CD14-positive monocyte (primary cell): ENCODE measurements around the gene MED14. TPM values are rescaled to one million over a fixed set of nuclear protein-coding genes. Genes with fewer than 3 reads are reported as not detected.

ENCODE experiments used
- DNase-seq, 3 donors: peaks; one replicate each; pipeline ENCODE4 v3.0.0-alpha.2; 2011 to 2022
- H2AFZ ChIP-seq: 2 replicates; pipeline ENCODE4 v1.6.0; 2012; ENCODE audit warnings: mild to moderate bottlenecking, low read depth, low read length, inconsistent platforms; ENCODE audit not compliant: insufficient read depth, poor library complexity, severe bottlenecking
- H3K27ac ChIP-seq, 2 donors: 1 replicate in 1 of 2; 2 replicates in 1 of 2; pipeline ENCODE4 v1.5.1; 2012 to 2013; ENCODE audit warnings: low read length in 2 of 2, control low read depth in 1 of 2, inconsistent platforms in 1 of 2, low read depth in 1 of 2, mild to moderate bottlenecking in 1 of 2
- H3K27me3 ChIP-seq, 2 donors: one replicate each; pipeline versions ENCODE4 v1.6.0 to v1.6.1; 2011 to 2013; ENCODE audit warnings: low read length in 2 of 2; ENCODE audit not compliant: control insufficient read depth in 2 of 2, insufficient read depth in 2 of 2
- H3K36me3 ChIP-seq, 2 donors: replicated peaks in 1 of 2; 1 replicate in 1 of 2; 2 replicates in 1 of 2; pipeline versions ENCODE4 v1.5.1 to v1.6.1; 2012 to 2013; ENCODE audit warnings: low read length in 2 of 2, control low read depth in 1 of 2, inconsistent platforms in 1 of 2, mild to moderate bottlenecking in 1 of 2; ENCODE audit not compliant: insufficient read depth in 2 of 2, control insufficient read depth in 1 of 2
- H3K4me1 ChIP-seq, 2 donors: 1 replicate in 1 of 2; 2 replicates in 1 of 2; pipeline versions ENCODE4 v1.5.1 to v1.6.1; 2012 to 2013; ENCODE audit warnings: low read length in 2 of 2, control low read depth in 1 of 2, inconsistent platforms in 1 of 2, mild to moderate bottlenecking in 1 of 2, moderate library complexity in 1 of 2; ENCODE audit not compliant: insufficient read depth in 2 of 2, control insufficient read depth in 1 of 2
- H3K4me2 ChIP-seq: replicated peaks from 2 replicates; pipeline ENCODE3; 2012; ENCODE audit warnings: low read length, moderate library complexity, mild to moderate bottlenecking; ENCODE audit not compliant: poor library complexity, severe bottlenecking; ENCODE audit errors: extremely low read depth
- H3K4me3 ChIP-seq, 3 experiments: fragments of 200-600 bp in 1 of 3; sonication (generic) in 1 of 3; replicated peaks in 1 of 3; 1 replicate in 2 of 3; 2 replicates in 1 of 3; pipeline ENCODE4 v1.5.1; 2011 to 2013; ENCODE audit warnings: low read length in 3 of 3, mild to moderate bottlenecking in 3 of 3, control low read depth in 2 of 3, low read depth in 2 of 3, inconsistent platforms in 1 of 3, moderate library complexity in 1 of 3
- H3K79me2 ChIP-seq: 2 replicates; pipeline ENCODE4 v1.6.0; 2012; ENCODE audit warnings: mild to moderate bottlenecking, control low read depth, inconsistent platforms, low read length, moderate library complexity; ENCODE audit not compliant: insufficient read depth
- H3K9ac ChIP-seq: 2 replicates; pipeline ENCODE4 v1.6.0; 2017; ENCODE audit warnings: low read length, mild to moderate bottlenecking; ENCODE audit not compliant: insufficient read depth, poor library complexity, severe bottlenecking
- H3K9me3 ChIP-seq, 2 donors: replicated peaks in 1 of 2; 1 replicate in 1 of 2; 2 replicates in 1 of 2; pipeline versions ENCODE4 v1.5.1 to v1.6.1; 2012 to 2013; ENCODE audit warnings: low read length in 2 of 2, control low read depth in 1 of 2; ENCODE audit not compliant: control insufficient read depth in 1 of 2, insufficient read depth in 1 of 2
- H4K20me1 ChIP-seq: 2 replicates; pipeline ENCODE4 v1.6.0; 2012; ENCODE audit warnings: mild to moderate bottlenecking, low read length, control low read depth, moderate library complexity; ENCODE audit not compliant: insufficient read depth
- H3K27ac Mint-ChIP-seq, 7 donors: one replicate each; pipeline ENCODE4 v1.8.0; 2020; ENCODE audit warnings: mild to moderate bottlenecking in 7 of 7, mixed read lengths in 7 of 7, moderate library complexity in 6 of 7, inconsistent platforms in 2 of 7
- H3K27me3 Mint-ChIP-seq, 3 donors: one replicate each; pipeline ENCODE4 v1.8.0; 2021 to 2022; ENCODE audit warnings: low read depth in 3 of 3, mild to moderate bottlenecking in 3 of 3, mixed read lengths in 3 of 3, moderate library complexity in 3 of 3, inconsistent platforms in 1 of 3
- H3K36me3 Mint-ChIP-seq, 2 donors: one replicate each; pipeline ENCODE4 v1.8.0; 2020; ENCODE audit warnings: mixed read lengths in 2 of 2, inconsistent platforms in 1 of 2, mild to moderate bottlenecking in 1 of 2
- H3K4me1 Mint-ChIP-seq: one replicate; pipeline ENCODE4 v1.8.0; 2020; ENCODE audit warnings: mild to moderate bottlenecking, mixed read lengths
- H3K4me3 Mint-ChIP-seq, 2 donors: one replicate each; pipeline ENCODE4 v1.8.0; 2020; ENCODE audit warnings: mild to moderate bottlenecking in 2 of 2, mixed read lengths in 2 of 2, moderate library complexity in 1 of 2
- H3K9me3 Mint-ChIP-seq, 7 donors: one replicate each; pipeline ENCODE4 v1.8.0; 2020 to 2022; ENCODE audit warnings: mixed read lengths in 7 of 7, mild to moderate bottlenecking in 6 of 7, moderate library complexity in 6 of 7, inconsistent platforms in 2 of 7
- CTCF ChIP-seq: fragments of 200-600 bp; IDR thresholded peaks from one replicate; pipeline ENCODE4 v1.8.0; 2022; ENCODE audit warnings: antibody characterized with exemption, mild to moderate bottlenecking
- WGBS: methylation state at CpG from one replicate; pipeline ENCODE4 v1.1.5; 2013; ENCODE audit warnings: missing lambda C conversion rate; ENCODE audit not compliant: insufficient coverage; 5-methylcytosine and 5-hydroxymethylcytosine counted together
- intact Hi-C, 2 donors: fragments of 100-400 bp; cut with micrococcal nuclease; formaldehyde crosslinking; loops; one replicate each; pipeline versions ENCODE4 v1.15.0 to v1.15.1; 2023
- polyA plus RNA-seq, 3 donors: library from polyadenylated mRNA; depleted of rRNA in 1 of 3; unstranded in 2 of 3; stranded (reverse) in 1 of 3; fragments of 300-500 nt in 2 of 3; fragments of >200 nt in 1 of 3; fragmentation: Illumina TruSeq in 2 of 3; gene quantifications; 1 replicate in 2 of 3; 2 replicates in 1 of 3; pipeline ENCODE4 v1.2.3, GENCODE V29; 2012 to 2021

The MED14 gene
- polyA plus RNA-seq, 3 donors, result 3.6 to 20.4 (median 6.8) TPM

- no peaks in the 10 kb centered on the region for H3K79me2 ChIP-seq
- no peak overlapping the region for H3K27ac Mint-ChIP-seq
- no peaks in the 10 kb centered on the region for H3K4me1 Mint-ChIP-seq
- H3K4me3 Mint-ChIP-seq, result no peak overlapping the region
- H3K36me3 Mint-ChIP-seq, result peaks cover 59 to 78% of the 10 kb centered on the region in 2 donors
- peaks cover 68 to 87% of the 10 kb centered on the region in 2 donors for H3K36me3 ChIP-seq
- peaks cover 0 to 37% (median 0%) of the 10 kb centered on the region in 3 donors for H3K27me3 Mint-ChIP-seq
- 83% methylated on average over 1 of the region's 6 CpGs for WGBS
- peaks cover 6% of the 10 kb centered on the region for H4K20me1 ChIP-seq
- H3K27ac ChIP-seq, result no peak overlapping the region
- H3K9ac ChIP-seq, result no peak overlapping the region
- H3K4me2 ChIP-seq, result no peak overlapping the region
- no peak overlapping the region for H2AFZ ChIP-seq
- H3K27me3 ChIP-seq, result peaks cover 0 to 36% of the 10 kb centered on the region in 2 donors
- H3K9me3 ChIP-seq, result no peaks in the 10 kb centered on the region
- intact Hi-C loops, result no loop called here
- H3K4me1 ChIP-seq, result no peaks in the 10 kb centered on the region
- H3K4me3 ChIP-seq, result no peak overlapping the region
- no peak for DNase-seq
- H3K9me3 Mint-ChIP-seq, result peaks cover 0 to 3% (median 0%) of the 10 kb centered on the region in 7 donors
- TF ChIP-seq CTCF, result no peak
Observed at GRCh38 chrX:40671126-40671525, 64.2 kb downstream of the MED14 start.

GRCh38 chrX:40663880-40664630 is 71.3 kb downstream of the MED14 start:
- DNase-seq, result no peak
- Mint-ChIP-seq H3K36me3 (peaks cover 62 to 84% of the 10 kb centered on the region in 2 donors), H3K27ac (no peak overlapping the region), H3K4me1 (no peaks in the 10 kb centered on the region), H3K4me3 (no peak overlapping the region), H3K9me3 (peaks cover 0 to 4% (median 0%) of the 10 kb centered on the region in 7 donors), H3K27me3 (peaks cover 0 to 34% (median 0%) of the 10 kb centered on the region in 3 donors)
- H3K36me3 ChIP-seq, result peaks cover 61 to 96% of the 10 kb centered on the region in 2 donors
- no peaks in the 10 kb centered on the region for H3K79me2 ChIP-seq
- peaks cover 0 to 18% of the 10 kb centered on the region in 2 donors for H3K27me3 ChIP-seq
- intact Hi-C loops, result no loop called here
- H3K9me3 ChIP-seq, result no peaks in the 10 kb centered on the region
- H3K4me3 ChIP-seq, result no peak overlapping the region
- WGBS, result 100% methylated on average over 3 of the region's 6 CpGs
- H3K4me2 ChIP-seq, result no peak overlapping the region
- no peaks in the 10 kb centered on the region for H3K4me1 ChIP-seq
- no peak overlapping the region for H3K27ac ChIP-seq
- H2AFZ ChIP-seq, result no peak overlapping the region
- no peak overlapping the region for H3K9ac ChIP-seq
- no peak for TF ChIP-seq CTCF
- H4K20me1 ChIP-seq, result peaks cover 3% of the 10 kb centered on the region
